ENCODE measurements around the gene TRIM63.

TRIM63 gene

DNA sequence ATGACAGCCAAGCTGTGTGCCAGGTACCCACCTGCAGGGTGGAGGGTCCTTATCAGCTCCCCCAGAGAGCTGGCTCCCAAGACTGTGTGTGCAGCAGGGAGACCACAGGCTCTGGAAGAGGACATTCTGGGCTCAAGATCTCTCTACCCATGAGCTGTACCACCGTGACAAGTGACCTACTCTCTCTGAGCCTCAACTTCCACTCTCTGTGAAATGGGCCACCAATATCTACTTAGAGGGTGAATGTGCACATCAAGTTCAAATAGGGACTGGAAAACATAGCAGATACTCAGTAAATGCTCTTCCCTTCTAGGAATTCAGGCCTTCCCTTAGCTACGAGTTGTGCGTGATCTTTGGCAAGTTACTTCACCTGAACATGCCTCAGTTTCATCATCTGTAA, 23.0 kb downstream of the TRIM63 start:
- DNase-seq: no peak
- peaks cover 64% of the 10 kb centered on the region for H3K27me3 ChIP-seq (replicated peaks)
- no peaks in the 10 kb centered on the region for H3K36me3 ChIP-seq (replicated peaks)
- no peak overlapping the region for H3K27ac ChIP-seq
- no peak overlapping the region for H3K4me3 ChIP-seq (ENCODE audit: low read depth, low read length)
- in situ Hi-C loops (cut with HindIII; ENCODE audit: low pct_ligation_motif_present, low sequenced_read_pairs): no loop called here
- TF ChIP-seq, protein P1, sequence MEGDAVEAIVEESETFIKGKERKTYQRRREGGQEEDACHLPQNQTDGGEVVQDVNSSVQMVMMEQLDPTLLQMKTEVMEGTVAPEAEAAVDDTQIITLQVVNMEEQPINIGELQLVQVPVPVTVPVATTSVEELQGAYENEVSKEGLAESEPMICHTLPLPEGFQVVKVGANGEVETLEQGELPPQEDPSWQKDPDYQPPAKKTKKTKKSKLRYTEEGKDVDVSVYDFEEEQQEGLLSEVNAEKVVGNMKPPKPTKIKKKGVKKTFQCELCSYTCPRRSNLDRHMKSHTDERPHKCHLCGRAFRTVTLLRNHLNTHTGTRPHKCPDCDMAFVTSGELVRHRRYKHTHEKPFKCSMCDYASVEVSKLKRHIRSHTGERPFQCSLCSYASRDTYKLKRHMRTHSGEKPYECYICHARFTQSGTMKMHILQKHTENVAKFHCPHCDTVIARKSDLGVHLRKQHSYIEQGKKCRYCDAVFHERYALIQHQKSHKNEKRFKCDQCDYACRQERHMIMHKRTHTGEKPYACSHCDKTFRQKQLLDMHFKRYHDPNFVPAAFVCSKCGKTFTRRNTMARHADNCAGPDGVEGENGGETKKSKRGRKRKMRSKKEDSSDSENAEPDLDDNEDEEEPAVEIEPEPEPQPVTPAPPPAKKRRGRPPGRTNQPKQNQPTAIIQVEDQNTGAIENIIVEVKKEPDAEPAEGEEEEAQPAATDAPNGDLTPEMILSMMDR (IDR thresholded peaks at IDR 0.05; ENCODE audit: low read depth, low read length, missing control alignments): no peak

DNA sequence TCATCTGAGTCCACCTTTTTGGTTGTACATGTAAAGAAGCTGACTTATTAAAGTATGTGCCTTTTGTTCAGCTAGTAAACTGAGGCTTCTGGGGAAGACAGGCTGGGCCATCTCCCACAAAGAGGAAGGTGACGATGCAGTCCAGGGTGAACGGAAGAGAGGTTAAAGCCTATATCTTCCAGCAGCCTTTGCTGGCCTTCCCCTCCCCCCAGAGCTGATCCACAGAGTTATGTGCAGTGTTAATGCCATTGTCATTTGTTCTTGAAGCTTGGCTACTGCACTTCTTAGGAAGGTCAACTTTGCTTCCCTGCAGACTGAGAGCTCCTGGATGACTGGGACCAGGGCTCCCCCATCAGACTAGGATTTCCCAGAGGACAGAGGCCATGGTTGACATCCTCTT, 23.7 kb downstream of the TRIM63 start:
- Histone ChIP-seq H3K27me3 (replicated peaks) (peaks cover 62% of the 10 kb centered on the region), H3K36me3 (replicated peaks) (no peaks in the 10 kb centered on the region), H3K4me3 (ENCODE audit: low read depth, low read length) (no peak overlapping the region), H3K27ac (no peak overlapping the region)
- DNase-seq: no peak
- in situ Hi-C loops (cut with HindIII; ENCODE audit: low pct_ligation_motif_present, low sequenced_read_pairs): no loop called here
- TF ChIP-seq, protein P1 (IDR thresholded peaks at IDR 0.05; ENCODE audit: low read depth, low read length, missing control alignments): no peak

DNA sequence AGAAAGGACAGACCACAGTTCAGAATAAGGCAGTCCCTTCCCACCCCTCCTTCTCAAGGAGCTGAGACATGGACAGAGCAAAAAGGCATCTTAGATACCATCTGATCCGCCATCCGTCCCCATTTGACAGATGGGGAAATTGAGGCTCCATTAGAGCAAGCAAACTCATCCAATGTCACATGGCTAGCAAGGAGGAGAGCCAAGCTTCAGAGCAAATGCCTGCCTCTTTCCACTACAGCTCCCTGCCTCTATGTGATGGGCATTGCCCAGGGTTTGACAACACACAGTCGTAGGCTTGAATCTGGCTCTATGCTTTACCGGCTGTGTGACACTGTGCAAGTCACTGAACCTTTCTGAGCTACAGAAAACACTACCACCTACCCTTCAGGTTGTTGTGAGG, 25.5 kb downstream of the TRIM63 start:
- no peak overlapping the region for H3K27ac ChIP-seq
- peaks cover 47% of the 10 kb centered on the region for H3K27me3 ChIP-seq (replicated peaks)
- H3K4me3 ChIP-seq (ENCODE audit: low read depth, low read length): no peak overlapping the region
- in situ Hi-C loops (cut with HindIII; ENCODE audit: low pct_ligation_motif_present, low sequenced_read_pairs): no loop called here
- TF ChIP-seq, protein P1 (IDR thresholded peaks at IDR 0.05; ENCODE audit: low read depth, low read length, missing control alignments): no peak
- no peak for DNase-seq
- H3K36me3 ChIP-seq (replicated peaks): no peaks in the 10 kb centered on the region

DNA sequence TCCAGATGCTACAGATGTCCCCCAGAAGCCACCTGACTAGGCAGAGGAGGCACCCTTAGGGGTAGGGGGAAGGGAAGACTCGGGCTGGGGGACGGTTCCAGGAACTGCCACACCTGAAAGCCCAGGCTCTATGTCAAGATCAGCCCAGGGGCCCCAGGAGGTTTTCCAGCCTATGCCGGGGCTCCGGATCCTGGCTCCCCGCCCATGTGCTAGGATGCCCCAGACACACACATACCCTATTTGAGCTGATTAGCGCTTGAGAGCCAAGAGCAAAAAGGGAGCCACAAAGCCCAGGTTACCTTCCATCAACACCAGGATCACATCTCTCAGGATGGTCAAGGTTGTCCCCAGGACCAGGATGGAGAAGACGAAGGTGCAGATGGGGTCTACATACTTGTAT, 26.0 kb downstream of the TRIM63 start:
- Histone ChIP-seq H3K27ac (no peak overlapping the region), H3K4me3 (ENCODE audit: low read depth, low read length) (no peak overlapping the region), H3K36me3 (replicated peaks) (no peaks in the 10 kb centered on the region), H3K27me3 (replicated peaks) (peaks cover 41% of the 10 kb centered on the region)
- DNase-seq: no peak
- TF ChIP-seq, protein P1 (IDR thresholded peaks at IDR 0.05; ENCODE audit: low read depth, low read length, missing control alignments): no peak
- in situ Hi-C loops (cut with HindIII; ENCODE audit: low pct_ligation_motif_present, low sequenced_read_pairs): no loop called here

DNA sequence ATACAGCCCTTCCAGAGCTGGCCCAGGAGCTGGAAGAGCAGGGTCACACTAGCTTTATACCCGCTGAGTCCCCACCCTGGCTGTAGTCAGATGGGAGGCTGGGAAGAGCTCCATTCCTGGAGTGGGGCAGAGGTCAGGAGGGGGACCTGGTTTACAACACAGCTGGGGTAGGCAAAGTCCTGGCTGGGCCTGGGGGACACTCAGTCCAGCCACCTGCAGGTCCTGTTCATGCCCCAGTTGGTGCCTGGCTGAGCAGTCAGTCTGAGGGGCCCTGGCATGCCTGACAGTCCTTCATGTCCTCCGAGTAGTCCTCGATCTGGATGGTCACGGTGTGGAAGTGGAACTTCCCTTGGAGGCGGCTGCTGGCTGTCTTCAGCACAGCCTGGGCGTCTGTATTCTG, 28.5 kb downstream of the TRIM63 start:
- no peak overlapping the region for H3K27ac ChIP-seq
- no peak for DNase-seq
- H3K36me3 ChIP-seq (replicated peaks): no peaks in the 10 kb centered on the region
- in situ Hi-C loops (cut with HindIII; ENCODE audit: low pct_ligation_motif_present, low sequenced_read_pairs): no loop called here
- H3K27me3 ChIP-seq (replicated peaks): peaks cover 16% of the 10 kb centered on the region
- TF ChIP-seq, protein P1 (IDR thresholded peaks at IDR 0.05; ENCODE audit: low read depth, low read length, missing control alignments): no peak
- H3K4me3 ChIP-seq (ENCODE audit: low read depth, low read length): no peak overlapping the region

DNA sequence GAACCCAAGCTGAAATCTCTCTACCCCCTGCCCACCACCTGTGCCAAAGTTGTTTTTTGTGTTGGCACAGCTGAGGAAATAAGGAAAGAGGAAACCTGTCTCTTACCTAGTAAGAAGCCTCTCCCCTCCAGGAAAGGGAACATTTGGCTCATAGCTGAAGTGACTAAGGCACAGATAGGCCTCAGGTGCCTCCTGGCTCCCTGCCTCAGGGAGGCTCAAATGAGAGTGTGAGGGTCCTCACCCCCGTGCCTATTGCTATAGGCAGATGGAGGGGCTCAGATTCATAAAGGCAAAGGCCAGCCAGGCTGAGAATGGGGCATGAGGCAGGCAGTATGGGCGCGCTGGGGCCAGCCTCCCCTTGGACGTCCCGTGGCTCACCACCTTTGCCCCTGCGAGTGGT, 29.0 kb downstream of the TRIM63 start:
- in situ Hi-C loops (cut with HindIII; ENCODE audit: low pct_ligation_motif_present, low sequenced_read_pairs): no loop called here
- TF ChIP-seq, protein P1 (IDR thresholded peaks at IDR 0.05; ENCODE audit: low read depth, low read length, missing control alignments): no peak
- Histone ChIP-seq H3K36me3 (replicated peaks) (no peaks in the 10 kb centered on the region), H3K27ac (no peak overlapping the region), H3K27me3 (replicated peaks) (peaks cover 13% of the 10 kb centered on the region), H3K4me3 (ENCODE audit: low read depth, low read length) (no peak overlapping the region)
- no peak for DNase-seq

All from brain microvascular endothelial cell (primary cell).